ENCODE measurements around the gene DENND1A.

DNA sequence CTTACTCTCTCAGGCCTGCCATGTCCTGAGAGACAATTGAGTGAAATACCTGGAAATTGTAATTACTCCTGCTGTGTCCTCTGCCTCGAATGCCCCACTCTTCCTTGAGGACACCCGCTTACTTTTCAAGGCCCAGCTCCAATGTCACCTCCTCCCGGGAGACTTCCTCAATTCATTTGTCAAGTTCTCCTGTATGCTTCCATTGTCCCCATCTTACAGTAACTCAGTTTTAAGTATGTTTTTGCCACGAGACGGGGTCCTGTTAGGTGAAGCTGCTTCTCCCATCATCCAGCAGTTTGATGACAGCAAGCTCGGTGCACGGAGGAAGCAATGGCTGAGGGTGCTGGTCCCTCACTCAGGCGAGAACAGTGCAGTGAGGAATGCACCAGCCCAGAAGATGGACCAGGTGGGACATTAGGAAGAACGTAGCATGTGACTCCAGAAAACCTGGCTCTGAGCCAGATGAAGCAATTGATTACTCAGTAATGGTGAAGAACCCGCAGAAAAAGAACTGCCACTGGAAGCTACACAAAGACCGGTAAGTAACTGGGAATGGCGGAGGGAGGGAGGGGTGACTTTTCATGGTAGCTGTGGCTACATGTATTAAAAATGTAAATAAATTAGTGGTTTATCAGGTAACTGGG is 274.8 kb downstream of the DENND1A start:
- TF ChIP-seq, protein P1, sequence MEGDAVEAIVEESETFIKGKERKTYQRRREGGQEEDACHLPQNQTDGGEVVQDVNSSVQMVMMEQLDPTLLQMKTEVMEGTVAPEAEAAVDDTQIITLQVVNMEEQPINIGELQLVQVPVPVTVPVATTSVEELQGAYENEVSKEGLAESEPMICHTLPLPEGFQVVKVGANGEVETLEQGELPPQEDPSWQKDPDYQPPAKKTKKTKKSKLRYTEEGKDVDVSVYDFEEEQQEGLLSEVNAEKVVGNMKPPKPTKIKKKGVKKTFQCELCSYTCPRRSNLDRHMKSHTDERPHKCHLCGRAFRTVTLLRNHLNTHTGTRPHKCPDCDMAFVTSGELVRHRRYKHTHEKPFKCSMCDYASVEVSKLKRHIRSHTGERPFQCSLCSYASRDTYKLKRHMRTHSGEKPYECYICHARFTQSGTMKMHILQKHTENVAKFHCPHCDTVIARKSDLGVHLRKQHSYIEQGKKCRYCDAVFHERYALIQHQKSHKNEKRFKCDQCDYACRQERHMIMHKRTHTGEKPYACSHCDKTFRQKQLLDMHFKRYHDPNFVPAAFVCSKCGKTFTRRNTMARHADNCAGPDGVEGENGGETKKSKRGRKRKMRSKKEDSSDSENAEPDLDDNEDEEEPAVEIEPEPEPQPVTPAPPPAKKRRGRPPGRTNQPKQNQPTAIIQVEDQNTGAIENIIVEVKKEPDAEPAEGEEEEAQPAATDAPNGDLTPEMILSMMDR (IDR thresholded peaks at IDR 0.05), result no peak
- no peak for TF ChIP-seq POLR2AphosphoS5 (IDR thresholded peaks at IDR 0.05; ENCODE audit: low read depth, low read length)
- TF ChIP-seq, protein P2, sequence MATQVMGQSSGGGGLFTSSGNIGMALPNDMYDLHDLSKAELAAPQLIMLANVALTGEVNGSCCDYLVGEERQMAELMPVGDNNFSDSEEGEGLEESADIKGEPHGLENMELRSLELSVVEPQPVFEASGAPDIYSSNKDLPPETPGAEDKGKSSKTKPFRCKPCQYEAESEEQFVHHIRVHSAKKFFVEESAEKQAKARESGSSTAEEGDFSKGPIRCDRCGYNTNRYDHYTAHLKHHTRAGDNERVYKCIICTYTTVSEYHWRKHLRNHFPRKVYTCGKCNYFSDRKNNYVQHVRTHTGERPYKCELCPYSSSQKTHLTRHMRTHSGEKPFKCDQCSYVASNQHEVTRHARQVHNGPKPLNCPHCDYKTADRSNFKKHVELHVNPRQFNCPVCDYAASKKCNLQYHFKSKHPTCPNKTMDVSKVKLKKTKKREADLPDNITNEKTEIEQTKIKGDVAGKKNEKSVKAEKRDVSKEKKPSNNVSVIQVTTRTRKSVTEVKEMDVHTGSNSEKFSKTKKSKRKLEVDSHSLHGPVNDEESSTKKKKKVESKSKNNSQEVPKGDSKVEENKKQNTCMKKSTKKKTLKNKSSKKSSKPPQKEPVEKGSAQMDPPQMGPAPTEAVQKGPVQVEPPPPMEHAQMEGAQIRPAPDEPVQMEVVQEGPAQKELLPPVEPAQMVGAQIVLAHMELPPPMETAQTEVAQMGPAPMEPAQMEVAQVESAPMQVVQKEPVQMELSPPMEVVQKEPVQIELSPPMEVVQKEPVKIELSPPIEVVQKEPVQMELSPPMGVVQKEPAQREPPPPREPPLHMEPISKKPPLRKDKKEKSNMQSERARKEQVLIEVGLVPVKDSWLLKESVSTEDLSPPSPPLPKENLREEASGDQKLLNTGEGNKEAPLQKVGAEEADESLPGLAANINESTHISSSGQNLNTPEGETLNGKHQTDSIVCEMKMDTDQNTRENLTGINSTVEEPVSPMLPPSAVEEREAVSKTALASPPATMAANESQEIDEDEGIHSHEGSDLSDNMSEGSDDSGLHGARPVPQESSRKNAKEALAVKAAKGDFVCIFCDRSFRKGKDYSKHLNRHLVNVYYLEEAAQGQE (IDR thresholded peaks at IDR 0.05; ENCODE audit: insufficient read depth in 1 of 2, low read depth in 2 of 2, low read length in 1 of 2), result no peak
